ENCODE results near the gene CYTH3.
"Not testable (repeated sequence)": the region's sequence is repeated elsewhere in the genome, so short reads cannot be mapped to it uniquely, and the experiment has no call there.

The CYTH3 gene

DNA sequence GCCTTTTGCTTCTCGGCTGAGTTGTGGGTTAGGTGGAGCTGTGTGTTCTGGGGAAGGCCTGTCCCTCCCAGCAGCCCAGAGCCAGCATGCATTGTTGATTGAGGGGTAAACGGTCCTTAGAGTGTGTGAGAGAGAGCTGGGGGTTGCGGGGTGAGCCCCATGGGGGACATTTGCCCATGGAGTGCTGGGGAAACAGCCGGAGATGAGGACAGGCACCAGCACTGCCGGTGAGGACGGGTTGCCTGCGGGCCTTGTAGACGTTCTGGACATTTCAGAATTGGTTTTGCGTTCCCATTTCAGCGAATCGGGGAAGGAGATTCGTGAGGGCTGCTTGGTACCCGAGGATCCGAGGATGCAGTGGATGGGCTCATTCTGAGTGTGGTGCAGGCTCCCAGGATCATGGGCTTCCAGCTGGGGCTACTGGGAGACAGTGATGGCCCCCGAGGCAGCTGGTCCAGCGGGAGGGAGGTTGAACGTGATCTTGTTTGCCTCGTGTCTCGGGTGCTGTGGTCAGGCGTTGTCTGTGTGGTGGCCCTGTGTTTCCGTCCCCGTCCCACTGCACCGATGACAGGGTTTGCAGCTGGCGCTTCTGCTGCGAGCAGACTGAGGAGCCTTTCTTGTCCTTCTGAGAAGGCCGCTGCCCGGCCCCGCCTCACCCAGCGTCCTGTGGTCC, 113.9 kb downstream of the CYTH3 start:
- DNase-seq (ENCODE audit: insufficient read length, low spot score) (no peak), FAIRE-seq (no peak)

DNA sequence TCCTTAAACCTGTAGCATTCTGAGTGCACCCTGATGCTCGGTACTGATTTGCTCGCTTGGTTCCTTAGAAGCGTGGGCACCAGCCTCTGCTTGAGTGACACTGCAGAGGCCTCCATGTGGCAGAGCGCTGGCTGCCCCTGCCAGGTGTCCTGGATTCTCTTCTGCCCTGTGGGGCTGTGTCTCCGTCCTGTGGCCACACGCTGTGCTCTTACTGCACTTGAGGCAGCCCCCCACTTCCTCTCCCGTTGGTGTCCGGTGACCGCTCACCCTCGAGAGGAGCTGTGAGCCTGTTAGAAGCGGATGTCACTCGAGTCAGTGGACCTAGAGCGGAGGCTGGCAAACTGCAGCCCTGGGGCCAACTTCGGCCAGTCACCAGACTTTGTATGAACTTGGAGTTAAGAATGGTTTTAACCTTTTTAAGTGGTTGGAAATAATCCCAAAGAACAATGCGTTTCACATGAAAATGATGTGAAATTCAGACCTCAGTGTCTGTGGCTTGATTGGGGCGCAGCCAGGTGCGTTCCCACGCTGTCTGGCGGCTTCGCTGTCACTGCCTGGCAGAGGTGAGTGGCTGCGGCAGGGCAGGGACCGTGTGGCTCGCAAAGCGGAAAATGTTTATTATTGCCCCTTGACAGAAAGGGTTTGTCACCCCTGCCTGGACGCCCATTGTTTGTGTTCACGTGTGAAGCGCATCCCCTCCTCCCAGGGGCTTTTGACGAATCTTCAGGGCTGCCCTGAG, 114.6 kb downstream of the CYTH3 start:
- no peak for DNase-seq (ENCODE audit: insufficient read length, low spot score)
- no peak for FAIRE-seq

DNA sequence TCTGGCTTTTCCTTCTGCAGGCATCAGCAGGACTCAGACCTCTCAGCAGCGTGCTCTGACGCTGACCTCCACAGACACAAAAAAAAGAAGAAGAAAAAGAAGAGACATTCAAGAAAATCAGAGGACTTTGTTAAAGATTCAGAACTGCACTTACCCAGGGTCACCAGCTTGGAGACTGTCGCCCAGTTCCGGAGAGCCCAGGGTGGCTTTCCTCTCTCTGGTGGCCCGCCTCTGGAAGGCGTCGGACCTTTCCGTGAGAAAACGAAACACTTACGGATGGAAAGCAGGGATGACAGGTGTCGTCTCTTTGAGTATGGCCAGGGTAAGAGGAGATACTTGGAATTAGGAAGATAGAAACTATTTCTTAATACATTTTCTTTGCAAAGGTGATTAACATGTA, 115.7 kb downstream of the CYTH3 start:
- FAIRE-seq (no peak), DNase-seq (ENCODE audit: insufficient read length, low spot score) (no peak)

DNA sequence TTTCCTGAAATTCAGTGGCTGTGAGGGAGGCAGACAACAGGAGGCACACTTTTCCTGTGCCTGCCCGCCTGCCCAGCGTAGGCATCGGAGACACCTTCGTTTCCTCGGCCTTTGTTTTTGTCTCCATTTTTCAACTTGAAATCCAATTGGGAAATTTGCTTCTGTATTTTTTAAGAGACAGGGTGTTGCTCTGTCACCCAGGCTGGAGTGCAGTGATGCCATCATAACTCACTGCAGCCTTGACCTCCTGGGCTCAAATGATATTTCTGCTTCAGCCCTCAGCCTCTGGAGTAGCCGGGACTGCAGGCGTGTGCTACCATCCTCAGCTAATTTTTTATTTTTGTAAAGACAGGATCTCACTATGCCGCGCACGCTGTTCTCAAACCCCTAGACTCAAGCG, 116.8 kb downstream of the CYTH3 start:
- FAIRE-seq (peak; percentile 42), DNase-seq (ENCODE audit: insufficient read length, low spot score) (no peak)

DNA sequence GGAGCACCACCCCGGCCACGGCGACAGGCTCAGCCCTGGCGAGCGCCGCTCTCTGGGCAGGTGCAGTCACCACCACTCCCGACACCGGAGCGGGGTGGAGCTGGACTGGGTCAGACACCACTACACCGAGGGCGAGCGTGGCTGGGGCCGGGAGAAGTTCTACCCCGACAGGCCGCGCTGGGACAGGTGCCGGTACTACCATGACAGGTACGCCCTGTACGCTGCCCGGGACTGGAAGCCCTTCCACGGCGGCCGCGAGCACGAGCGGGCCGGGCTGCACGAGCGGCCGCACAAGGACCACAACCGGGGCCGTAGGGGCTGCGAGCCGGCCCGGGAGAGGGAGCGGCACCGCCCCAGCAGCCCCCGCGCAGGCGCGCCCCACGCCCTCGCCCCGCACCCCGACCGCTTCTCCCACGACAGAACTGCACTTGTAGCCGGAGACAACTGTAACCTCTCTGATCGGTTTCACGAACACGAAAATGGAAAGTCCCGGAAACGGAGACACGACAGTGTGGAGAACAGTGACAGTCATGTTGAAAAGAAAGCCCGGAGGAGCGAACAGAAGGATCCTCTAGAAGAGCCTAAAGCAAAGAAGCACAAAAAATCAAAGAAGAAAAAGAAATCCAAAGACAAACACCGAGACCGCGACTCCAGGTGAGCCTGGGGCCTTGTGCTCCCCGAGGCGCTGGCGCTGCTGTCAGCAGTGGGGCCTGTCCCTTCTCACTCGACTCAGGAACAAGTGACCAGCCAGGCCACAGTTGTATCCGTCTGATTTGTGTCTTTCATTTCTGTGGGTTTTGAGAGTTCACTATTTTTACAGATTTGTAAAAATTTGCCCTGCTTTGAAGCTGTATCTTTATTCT, 117.7 kb downstream of the CYTH3 start:
- no peak for FAIRE-seq
- no peak for DNase-seq (ENCODE audit: insufficient read length, low spot score)

DNA sequence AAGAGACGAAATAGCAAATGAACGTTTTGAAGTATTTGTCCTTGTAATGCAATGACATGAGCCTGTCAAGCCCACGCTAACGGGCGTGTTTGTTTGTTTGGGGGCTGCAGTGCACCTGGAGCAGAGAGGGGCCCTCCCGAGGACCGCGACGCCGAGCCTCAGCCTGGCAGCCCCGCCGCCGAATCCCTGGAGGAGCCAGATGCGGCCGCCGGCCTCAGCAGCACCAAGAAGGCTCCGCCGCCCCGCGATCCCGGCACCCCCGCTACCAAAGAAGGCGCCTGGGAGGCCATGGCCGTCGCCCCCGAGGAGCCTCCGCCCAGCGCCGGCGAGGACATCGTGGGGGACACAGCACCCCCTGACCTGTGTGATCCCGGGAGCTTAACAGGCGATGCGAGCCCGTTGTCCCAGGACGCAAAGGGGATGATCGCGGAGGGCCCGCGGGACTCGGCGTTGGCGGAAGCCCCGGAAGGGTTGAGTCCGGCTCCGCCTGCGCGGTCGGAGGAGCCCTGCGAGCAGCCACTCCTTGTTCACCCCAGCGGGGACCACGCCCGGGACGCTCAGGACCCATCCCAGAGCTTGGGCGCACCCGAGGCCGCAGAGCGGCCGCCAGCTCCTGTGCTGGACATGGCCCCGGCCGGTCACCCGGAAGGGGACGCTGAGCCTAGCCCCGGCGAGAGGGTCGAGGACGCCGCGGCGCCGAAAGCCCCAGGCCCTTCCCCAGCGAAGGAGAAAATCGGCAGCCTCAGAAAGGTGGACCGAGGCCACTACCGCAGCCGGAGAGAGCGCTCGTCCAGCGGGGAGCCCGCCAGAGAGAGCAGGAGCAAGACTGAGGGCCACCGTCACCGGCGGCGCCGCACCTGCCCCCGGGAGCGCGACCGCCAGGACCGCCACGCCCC, 118.5 kb downstream of the CYTH3 start:
- FAIRE-seq (no peak), DNase-seq (ENCODE audit: insufficient read length, low spot score) (no peak)

DNA sequence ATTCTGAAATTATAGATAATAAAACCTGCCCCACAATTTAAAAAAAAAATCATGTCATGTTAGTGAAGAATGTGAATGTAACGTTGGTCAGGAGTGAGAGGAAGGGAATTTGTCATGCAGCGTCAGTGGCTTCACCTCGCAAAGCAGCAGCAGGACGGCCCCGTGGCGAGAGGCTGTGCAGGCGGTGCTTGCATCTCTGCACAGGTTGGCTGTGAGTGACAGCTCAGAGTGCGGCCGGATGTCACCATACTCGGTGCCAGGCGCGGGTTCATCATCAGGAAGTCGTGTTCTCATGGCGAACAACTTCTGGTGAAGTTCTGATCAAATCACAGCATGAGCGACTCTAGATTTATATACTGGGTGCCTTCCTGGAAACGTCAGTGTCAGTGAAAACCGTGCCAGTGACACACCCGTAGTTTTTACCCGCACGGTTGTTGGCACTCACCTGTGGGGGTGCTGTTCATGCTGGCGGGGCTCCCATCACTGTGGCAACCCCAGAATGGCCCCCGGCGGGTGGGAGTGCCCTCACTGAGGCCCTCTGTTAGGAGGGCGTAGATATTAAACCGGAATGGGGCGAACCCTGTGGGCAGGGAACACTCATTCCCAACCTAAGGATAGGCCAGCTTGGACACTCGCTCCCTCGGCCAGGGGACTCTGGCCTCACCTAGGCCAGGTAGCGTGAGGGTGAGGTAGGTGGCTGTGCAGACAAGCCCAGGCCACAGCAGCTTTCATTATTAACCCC, 120.3 kb downstream of the CYTH3 start:
- DNase-seq (ENCODE audit: insufficient read length, low spot score) (no peak), FAIRE-seq (peak; percentile 62)

DNA sequence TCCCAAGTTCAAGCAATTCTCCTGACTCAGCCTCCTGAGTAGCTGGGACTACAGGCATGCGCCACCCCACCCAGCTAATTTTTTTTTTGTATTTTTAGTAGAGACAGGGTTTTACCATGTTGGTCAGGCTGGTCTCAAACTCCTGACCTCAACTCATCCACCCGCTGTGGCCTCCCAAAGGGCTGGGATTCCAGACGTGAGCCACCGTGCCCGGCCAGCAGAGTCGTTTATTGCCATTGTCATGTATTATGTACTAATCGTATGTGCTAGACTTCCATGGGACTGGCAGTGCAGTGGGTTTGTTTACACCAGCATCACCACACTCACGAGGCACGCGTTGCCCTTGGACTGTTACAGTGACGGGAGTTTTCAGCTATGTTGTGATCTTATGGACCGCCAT, 120.9 kb downstream of the CYTH3 start:
- DNase-seq (ENCODE audit: insufficient read length, low spot score); FAIRE-seq: not testable (repeated sequence)

DNA sequence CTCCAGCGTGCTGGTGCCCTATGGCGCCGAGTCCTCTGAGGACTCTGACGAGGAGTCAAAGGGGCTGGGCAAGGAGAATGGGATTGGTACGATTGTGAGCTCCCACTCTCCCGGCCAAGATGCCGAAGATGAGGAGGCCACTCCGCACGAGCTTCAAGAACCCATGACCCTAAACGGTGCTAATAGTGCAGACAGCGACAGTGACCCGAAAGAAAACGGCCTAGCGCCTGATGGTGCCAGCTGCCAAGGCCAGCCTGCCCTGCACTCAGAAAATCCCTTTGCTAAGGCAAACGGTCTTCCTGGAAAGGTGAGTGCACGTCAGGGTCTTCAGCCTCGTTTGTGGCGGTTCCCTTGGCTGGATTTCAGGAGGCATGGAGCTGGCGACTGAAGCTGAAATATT, 122.4 kb downstream of the CYTH3 start:
- FAIRE-seq: peak; percentile 62

DNA sequence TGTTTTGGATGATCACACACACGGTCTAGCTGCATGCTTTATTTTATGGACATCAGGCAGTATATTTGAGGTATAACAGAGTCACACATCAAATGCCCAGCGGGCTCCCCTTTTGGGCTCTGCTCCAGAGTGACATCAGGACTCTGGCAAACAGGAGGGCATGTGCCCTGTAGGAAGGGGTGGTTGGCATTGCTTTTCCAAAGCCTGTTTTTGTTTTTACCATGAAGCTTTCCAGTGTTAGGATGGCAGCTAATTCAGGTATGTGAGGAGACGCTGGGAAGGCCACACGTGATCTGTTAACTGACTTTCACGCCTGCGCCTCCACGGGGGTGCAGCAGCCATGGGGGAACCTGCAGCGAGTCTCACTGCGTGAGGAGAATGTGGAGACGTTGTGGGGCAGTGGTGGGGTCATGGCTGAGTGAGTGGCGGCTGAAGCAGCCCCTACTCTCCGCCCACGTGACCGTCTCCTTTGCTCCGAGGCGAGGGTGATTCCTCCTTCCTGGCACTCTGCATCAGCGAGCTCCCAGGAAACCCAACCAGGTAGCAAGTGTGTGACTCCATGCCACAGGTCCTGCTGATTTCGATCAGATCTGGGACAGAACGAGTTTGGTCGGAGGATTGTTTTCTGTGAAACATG, 123.6 kb downstream of the CYTH3 start:
- no peak for DNase-seq (ENCODE audit: insufficient read length, low spot score)
- FAIRE-seq: no peak

More for the DNA sequence above, 122.4 kb downstream of the CYTH3 start:
- no peak for DNase-seq (ENCODE audit: insufficient read length, low spot score)

DNA sequence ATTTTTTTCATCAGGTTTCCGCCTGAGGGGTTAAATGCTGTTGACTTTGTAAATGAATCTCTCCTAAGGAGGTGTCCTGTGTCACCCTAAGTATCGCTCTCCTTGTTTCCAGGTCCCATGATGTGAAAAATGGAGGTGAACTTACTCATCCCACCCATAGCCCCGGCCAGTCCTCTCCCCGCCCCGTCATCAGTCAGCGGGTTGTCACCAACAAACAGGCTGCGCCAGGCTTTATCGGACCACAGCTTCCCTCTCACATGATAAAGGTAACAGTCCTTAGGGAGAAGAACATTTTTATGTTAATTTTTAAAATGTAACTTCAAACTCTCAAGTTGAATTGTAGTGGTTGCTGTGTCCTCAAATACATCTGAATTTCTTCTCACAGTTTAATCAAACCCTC, 124.8 kb downstream of the CYTH3 start:
- FAIRE-seq: no peak

DNA sequence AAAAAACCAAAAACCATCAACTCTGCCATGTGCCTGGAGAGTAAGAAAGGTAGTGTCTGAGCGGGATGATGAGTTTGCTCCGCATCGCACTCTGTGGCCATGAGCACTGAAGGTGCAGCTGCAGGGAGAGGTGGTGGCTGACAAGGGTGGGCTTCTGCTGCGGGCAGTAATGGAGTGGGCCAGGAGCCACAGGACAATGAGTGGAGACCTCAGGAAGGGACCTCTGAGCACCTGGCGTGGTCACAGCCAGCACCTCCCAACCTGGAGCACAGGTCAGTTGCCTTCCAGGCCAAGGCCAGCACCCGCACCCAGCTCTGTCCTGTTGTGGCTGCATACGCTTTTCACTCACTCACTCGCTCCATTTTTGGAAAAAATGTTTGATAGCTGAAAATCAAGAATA, 125.8 kb downstream of the CYTH3 start:
- no peak for DNase-seq (ENCODE audit: insufficient read length, low spot score)
- FAIRE-seq: no peak

More for the DNA sequence above, 124.8 kb downstream of the CYTH3 start:
- no peak for DNase-seq (ENCODE audit: insufficient read length, low spot score)

DNA sequence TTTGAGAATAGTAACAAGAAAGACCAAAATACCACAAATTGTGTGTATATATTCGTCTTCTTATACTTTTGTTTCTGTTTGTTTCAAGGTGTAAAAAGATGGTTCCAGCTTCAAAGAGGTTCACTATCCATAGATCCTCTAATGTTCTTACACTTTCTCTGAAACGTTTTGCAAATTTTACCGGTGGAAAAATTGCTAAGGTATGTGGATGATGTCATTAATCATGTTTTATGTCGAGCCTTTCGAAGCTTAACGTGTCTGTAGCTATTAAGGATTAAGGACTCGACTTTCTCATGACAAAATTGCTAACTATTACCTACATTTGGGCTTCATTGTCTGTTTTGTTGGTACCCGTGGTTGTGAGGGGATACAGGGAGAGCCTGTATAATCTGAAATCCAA, 128.4 kb downstream of the CYTH3 start:
- no peak for DNase-seq (ENCODE audit: insufficient read length, low spot score)
- FAIRE-seq: no peak

DNA sequence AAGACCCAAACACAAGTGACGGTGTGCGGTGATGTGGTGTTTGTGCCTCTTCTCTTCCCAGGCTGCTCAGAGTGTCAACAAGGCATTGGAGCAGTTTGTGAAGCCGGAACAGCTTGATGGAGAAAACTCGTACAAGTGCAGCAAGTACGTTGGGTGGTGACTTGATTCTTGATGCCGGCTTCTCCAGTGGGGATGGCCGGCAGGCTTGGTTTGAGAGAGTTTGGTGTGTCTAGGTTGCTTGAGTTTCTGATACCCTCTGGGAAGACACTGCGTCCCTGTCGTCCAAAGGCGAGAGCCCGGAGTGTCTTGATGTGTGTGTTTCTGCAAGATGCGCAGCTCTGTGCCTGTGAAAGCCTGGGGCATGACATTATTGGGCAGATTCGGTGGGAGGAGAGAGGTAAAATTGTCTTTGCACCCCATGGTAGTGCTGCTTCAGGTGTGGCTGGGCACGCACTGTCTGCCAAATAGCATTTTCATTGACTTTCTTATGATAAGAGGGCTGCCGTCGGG, 129.5 kb downstream of the CYTH3 start:
- FAIRE-seq: peak; percentile 26
- DNase-seq (ENCODE audit: insufficient read length, low spot score): no peak

DNA sequence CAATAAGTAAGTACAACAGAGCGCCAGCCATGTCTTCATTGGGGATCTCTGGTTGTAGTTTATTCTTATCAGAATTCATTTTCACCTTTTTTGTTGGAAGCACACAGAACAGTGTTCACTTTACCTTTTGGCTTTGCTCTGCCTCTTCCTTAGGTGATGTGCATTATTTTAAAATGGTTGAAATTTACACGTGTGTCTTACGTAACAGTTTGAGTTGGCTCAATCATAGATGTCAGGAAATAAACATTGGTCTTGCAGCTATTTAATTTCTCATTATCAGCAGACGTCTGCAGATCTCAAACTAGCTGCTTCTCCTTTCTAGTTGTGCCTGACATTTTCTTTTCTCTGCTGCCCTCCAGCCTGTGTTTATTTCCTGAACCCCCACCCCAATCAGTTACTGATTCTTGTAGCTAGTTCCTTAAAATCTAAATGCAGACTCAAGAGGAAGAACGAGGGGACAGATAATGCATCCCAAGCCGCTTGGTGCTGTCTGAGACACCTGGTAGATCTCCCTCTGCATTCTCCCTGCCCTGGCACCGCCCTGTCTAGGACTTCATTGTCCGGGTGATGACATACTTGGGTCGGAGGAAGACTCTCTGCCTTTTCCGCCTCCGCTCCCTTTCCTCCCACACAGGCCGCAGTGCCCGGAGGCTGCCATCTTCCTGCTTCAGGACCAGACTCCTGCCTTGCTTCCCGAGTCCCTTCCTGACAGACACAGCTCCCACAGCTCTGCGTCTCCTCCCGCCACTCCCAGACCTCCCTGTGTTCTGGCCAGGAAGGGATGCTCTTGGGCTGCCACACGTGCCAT, 133.0 kb downstream of the CYTH3 start:
- FAIRE-seq: no peak
- no peak for DNase-seq (ENCODE audit: insufficient read length, low spot score)

DNA sequence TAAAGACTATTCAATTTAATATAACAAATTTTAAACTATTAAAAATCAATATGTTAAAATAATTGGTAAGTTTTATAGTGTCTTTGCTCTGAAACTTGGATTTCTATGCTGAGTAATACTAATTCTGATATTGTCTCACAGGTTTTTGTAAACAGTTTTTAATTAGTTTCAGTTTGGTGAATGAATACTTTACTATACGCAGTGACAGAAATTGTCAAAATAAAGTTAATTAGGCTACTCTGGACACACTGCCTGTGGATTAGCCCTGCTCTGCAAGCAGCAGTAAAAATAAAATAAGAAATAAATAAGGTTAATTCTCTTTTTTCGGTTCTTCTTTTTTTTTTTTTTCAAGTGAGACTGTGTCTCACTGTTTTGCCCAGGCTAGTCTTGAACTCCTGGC, 135.9 kb downstream of the CYTH3 start:
- FAIRE-seq (no peak), DNase-seq (ENCODE audit: insufficient read length, low spot score) (no peak)

DNA sequence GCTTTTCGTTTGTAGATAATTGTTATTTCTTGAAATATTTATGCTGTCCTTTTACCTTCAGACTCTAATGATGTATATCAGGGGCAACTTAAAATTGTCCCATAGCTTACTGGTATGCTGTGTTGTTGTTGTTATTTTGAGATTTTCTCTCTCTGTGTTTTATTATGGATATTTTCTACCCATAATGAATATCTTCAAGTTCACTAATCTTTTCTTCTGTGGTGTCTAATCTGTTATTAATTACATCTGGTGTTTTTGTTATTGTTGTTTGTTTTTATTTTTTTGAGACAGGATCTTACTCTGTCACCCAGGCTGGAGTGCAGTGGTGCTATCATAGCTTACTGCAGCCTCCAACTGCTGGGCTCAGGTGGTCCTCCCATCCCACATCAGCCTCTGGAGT, 139.2 kb downstream of the CYTH3 start:
- FAIRE-seq (no peak), DNase-seq (ENCODE audit: insufficient read length, low spot score) (no peak)

DNA sequence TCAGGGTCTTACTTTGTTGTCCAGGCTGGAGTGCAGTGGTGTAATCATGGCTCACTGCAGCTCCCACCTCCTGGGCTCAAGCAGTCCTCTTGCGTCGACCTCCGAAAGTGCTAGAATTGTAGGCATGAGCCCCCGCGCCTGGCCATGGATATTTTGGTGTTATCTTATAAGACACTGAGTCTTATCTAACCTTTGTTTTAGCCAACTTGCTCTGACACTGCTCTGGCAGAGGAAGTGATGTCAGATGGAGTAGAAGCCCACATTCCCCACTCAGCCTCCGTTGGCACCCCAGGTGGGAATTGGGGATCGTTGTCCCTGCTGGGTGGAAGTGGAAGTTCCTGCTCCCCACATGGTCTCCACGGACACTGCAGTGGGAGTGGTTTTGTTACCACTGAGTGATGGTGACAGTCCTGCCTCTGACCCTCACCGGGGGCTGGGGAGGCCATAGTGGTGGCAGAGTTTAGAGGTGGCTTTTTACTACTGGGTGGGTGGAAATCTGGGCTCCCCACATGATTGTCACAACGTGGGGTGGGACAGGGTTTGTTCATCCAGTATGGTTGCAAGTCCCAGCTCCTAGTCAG, 142.3 kb downstream of the CYTH3 start:
- no peak for DNase-seq (ENCODE audit: insufficient read length, low spot score)
- FAIRE-seq: no peak

Data from HTR-8/SVneo (cell line).